ENCODE results near the gene CNGB1. TPM values are rescaled to one million over a fixed set of nuclear protein-coding genes. Genes with fewer than 3 reads are reported as not detected.

The CNGB1 gene
- total RNA-seq, 1 experiment from 2014 or later = not detected

- Histone ChIP-seq H3K4me3 (replicated peaks in 1 of 2; ENCODE audit: low read depth in 1 of 2, low read length in 2 of 2) (no peak overlapping the region), H3K79me2 (ENCODE audit: insufficient read depth, low read length) (no peaks in the 10 kb centered on the region), H3K9ac (ENCODE audit: low read length) (no peak overlapping the region), H3K4me1 (ENCODE audit: control insufficient read depth in 1 of 2, insufficient read depth in 2 of 2, low read length in 2 of 2) (no peaks in the 10 kb centered on the region), H3K9me2 (ENCODE audit: insufficient read depth) (no peaks in the 10 kb centered on the region), H3K27ac (ENCODE audit: low read depth, low read length) (no peak overlapping the region), H3K4me2 (ENCODE audit: low read length) (no peak overlapping the region), H2AFZ (ENCODE audit: low read depth, low read length, poor library complexity, severe bottlenecking) (no peak overlapping the region), H3K36me3 (ENCODE audit: control insufficient read depth in 1 of 2, insufficient read depth in 2 of 2, low read length in 2 of 2) (no peaks in the 10 kb centered on the region), H3K9me3 (ENCODE audit: control insufficient read depth in 1 of 2, insufficient read depth in 1 of 2, low read depth in 1 of 2, low read length in 2 of 2) (no peaks in the 10 kb centered on the region), H3K27me3 (ENCODE audit: insufficient read depth, low read length) (no peaks in the 10 kb centered on the region), H4K20me1 (ENCODE audit: insufficient read depth) (no peaks in the 10 kb centered on the region)
- intact Hi-C loops (cut with micrococcal nuclease) = no loop called here
- no TSS peak for BruUV-seq (replicated peaks)
- POLR2A ChIA-PET = no interaction called here
- RAD21 ChIA-PET (ENCODE audit: low non-redundant PET in 1 of 2, low total read pairs in 2 of 2, uncharacterized antibody in 2 of 2, unreplicated experiment in 2 of 2) = no interaction called here
- TF ChIP-seq TCF7L2 (IDR thresholded peaks at IDR 0.05; ENCODE audit: borderline replicate concordance, extremely low read depth, insufficient read depth, insufficient read length) (no peak), SP1 (IDR thresholded peaks at IDR 0.05; ENCODE audit: low read depth) (no peak), ELF1 (IDR thresholded peaks at IDR 0.05; ENCODE audit: borderline replicate concordance, low read depth) (no peak), EZH2phosphoT487 (IDR thresholded peaks at IDR 0.05; ENCODE audit: borderline replicate concordance) (no peak), EZH2 (IDR thresholded peaks at IDR 0.05) (no peak), ZNF274 (IDR thresholded peaks at IDR 0.05; ENCODE audit: low read depth, low read length) (no peak), POLR2AphosphoS5 (IDR thresholded peaks at IDR 0.05; ENCODE audit: low read depth, low read length) (no peak), YY1 (IDR thresholded peaks at IDR 0.05; ENCODE audit: extremely low read depth, insufficient replicate concordance, low read depth, low read length) (no peak), POLR2A (IDR thresholded peaks at IDR 0.05; ENCODE audit: borderline replicate concordance, extremely low read depth, insufficient read depth, insufficient read length) (no peak), EGR1 (IDR thresholded peaks at IDR 0.05; ENCODE audit: low read depth) (no peak)
- CTCF ChIA-PET = no interaction called here
- no peak for DNase-seq (ENCODE audit: low read depth, low spot score)
- no peak for ATAC-seq
These were observed 23.7 kb downstream of the CNGB1 start for GRCh38 chr16:57947261-57947660.

GRCh38 chr16:57946181-57946801 lies 24.6 kb downstream of the CNGB1 start:
- no peak for ATAC-seq
- DNase-seq (ENCODE audit: low read depth, low spot score) = no peak
- RAD21 ChIA-PET (ENCODE audit: low non-redundant PET in 1 of 2, low total read pairs in 2 of 2, uncharacterized antibody in 2 of 2, unreplicated experiment in 2 of 2) = no interaction called here
- TF ChIP-seq POLR2A (IDR thresholded peaks at IDR 0.05; ENCODE audit: borderline replicate concordance, extremely low read depth, insufficient read depth, insufficient read length) (no peak), MAX (IDR thresholded peaks at IDR 0.05) (no peak), POLR2AphosphoS5 (IDR thresholded peaks at IDR 0.05; ENCODE audit: low read depth, low read length) (no peak), EZH2phosphoT487 (IDR thresholded peaks at IDR 0.05; ENCODE audit: borderline replicate concordance) (no peak), CTCF (IDR thresholded peaks at IDR 0.05 in 2 of 3, conservative IDR thresholded peaks at IDR 0.05 in 1 of 3; ENCODE audit: borderline replicate concordance in 1 of 3, insufficient read depth in 1 of 3, low read depth in 2 of 3, low read length in 2 of 3) (no peak), ELF1 (IDR thresholded peaks at IDR 0.05; ENCODE audit: borderline replicate concordance, low read depth) (no peak), ZFX (IDR thresholded peaks at IDR 0.05) (no peak), REST (IDR thresholded peaks at IDR 0.05; ENCODE audit: low read depth) (no peak), YY1 (IDR thresholded peaks at IDR 0.05; ENCODE audit: extremely low read depth, insufficient replicate concordance, low read depth, low read length) (no peak)

More at GRCh38 chr16:57946181-57946801, 24.6 kb downstream of the CNGB1 start:
- Histone ChIP-seq H2AFZ (ENCODE audit: low read depth, low read length, poor library complexity, severe bottlenecking) (no peak overlapping the region), H3K79me2 (ENCODE audit: insufficient read depth, low read length) (no peaks in the 10 kb centered on the region), H3K27ac (ENCODE audit: low read depth, low read length) (no peak overlapping the region), H3K4me2 (ENCODE audit: low read length) (no peak overlapping the region), H3K27me3 (ENCODE audit: insufficient read depth, low read length) (no peaks in the 10 kb centered on the region), H3K9me2 (ENCODE audit: insufficient read depth) (no peaks in the 10 kb centered on the region), H3K4me3 (replicated peaks in 1 of 2; ENCODE audit: low read depth in 1 of 2, low read length in 2 of 2) (no peak overlapping the region), H3K4me1 (ENCODE audit: control insufficient read depth in 1 of 2, insufficient read depth in 2 of 2, low read length in 2 of 2) (no peaks in the 10 kb centered on the region), H3K9ac (ENCODE audit: low read length) (no peak overlapping the region), H3K36me3 (ENCODE audit: control insufficient read depth in 1 of 2, insufficient read depth in 2 of 2, low read length in 2 of 2) (no peaks in the 10 kb centered on the region), H4K20me1 (ENCODE audit: insufficient read depth) (no peaks in the 10 kb centered on the region), H3K9me3 (ENCODE audit: control insufficient read depth in 1 of 2, insufficient read depth in 1 of 2, low read depth in 1 of 2, low read length in 2 of 2) (no peaks in the 10 kb centered on the region)
- POLR2A ChIA-PET = no interaction called here
- CTCF ChIA-PET = interaction anchor here (1.3 kb wide), 1 partner anchor 15 kb away, joined by 3 read pairs; no protein-coding TSS in a partner anchor
- no TSS peak for BruUV-seq (replicated peaks)
- intact Hi-C loops (cut with micrococcal nuclease) = no loop called here

Data from HCT116 (cell line).